HG03565 (cell line): ENCODE measurements around the gene CACNA2D2.

Experiments
- ATAC-seq: cut with Tn5 transposase; IDR thresholded peaks from one replicate; pipeline ENCODE4 v1.9.1; 2021; ENCODE audit warnings: mild to moderate bottlenecking, moderate library complexity; ENCODE audit not compliant: unreplicated experiment

The CACNA2D2 gene

DNA sequence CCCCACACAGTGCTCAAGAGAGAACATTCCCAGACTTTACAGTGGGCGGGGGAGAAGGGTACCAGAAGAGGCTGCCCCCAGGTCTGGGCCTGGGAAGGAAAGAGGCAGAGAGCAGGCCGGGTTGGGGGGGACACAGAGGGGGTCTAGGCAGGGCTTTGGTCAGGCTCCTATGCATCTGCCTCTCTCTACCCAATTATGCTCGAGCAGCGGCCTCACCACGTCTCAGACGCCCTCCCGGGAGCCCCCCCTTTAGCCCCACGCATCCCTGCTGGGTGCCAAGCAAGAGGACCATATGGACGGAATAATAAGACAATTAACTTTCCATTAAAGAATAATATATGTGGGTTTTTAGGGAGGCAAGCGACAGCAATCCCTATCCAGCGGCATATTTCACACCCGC lies 32.8 kb downstream of the CACNA2D2 start:
- no peak for ATAC-seq

DNA sequence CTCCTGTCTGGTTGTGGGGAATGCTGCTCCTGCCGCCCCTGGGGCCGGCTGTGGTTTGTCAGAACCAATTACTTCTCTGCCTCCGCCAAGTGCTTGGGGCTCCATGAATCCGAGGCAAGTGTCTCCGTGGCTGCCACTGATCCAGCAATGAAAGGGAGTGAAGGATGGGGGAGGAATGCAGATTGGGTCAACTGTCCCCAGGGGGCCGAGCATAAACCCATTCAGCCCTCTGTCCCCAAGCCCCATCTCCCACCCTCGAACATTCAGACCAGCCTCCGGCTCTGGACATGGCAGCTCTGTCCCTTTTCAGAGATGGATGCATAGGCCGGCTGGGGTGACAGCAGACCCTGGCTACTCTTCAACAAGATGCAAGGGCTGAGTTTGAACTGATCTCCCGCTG lies 35.5 kb downstream of the CACNA2D2 start:
- no peak for ATAC-seq

DNA sequence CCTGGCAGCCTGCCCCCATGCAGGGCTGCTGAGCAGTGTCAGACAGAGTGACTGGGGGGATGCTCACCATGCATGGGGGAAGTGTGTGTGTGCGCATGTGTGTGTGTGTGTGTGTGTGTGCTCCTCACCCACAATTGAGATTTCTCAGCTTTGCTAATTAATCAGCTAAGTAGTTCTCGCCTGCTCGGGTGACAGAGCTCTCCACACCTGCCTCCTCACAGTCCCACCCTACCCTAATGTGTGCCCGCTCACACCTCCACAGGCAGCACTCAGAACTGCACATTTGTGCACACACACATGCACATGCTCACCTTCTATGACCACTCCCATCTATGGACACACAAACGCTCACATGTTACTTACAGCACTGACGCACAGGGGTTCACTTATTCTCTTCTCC lies 37.3 kb downstream of the CACNA2D2 start:
- no peak for ATAC-seq

DNA sequence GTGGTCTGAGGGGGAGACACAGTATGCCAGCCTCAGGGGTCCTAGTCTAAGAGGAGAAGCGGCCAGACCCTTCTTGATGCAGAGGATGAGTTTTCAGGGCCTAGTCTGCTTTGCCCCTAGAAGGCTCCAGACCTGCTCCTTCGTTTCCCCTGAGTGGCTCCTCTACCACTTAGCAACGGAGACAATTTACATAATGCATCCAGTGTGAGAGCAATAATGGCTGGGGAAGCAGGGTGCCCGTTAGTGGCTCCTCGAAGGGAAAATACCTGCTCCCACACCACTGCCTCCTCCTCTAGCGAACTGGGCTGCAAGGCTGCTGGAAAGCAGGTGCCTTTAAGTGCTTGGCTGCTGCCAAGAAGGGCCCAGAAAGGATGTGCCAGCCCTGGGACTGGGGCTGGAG lies 38.9 kb downstream of the CACNA2D2 start:
- no peak for ATAC-seq

DNA sequence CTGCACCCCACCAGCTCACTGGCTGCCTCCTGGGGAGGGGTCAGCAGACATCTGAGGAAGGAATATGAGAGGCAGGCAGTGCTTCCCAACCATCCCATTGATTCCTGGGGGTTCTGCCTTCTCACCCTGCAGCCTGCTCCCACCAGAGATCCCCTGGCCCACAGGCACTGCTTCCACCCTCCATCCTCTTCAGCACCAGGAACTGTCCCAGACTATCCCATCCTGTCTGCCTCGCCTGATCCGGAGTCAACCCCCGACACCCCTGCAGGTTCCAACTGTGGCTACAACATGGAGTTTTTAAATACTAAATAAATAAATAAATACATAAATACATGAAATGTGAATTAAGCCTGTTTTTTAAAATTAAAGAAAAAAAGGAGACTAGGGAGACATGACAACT lies 43.6 kb downstream of the CACNA2D2 start:
- no peak for ATAC-seq

DNA sequence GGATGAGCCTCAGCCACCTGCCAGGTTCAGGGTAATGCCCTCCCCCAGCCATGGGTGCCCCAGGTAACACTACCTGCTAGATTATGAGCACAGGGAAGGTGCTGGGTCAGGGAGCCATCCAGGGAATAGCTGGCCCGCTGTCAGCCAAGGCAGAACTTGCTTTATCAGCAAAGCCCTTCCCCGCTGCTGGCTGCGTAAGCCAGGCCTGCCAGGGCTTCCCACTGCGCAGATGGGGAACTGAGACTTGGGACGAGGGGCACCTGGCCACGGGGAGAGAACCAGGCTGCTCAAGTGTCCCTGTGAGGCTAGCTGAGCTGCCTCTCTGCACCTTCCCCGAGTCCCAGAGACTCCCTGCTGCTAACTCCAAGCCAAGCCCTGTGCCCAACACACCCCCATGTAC lies 45.4 kb downstream of the CACNA2D2 start:
- no peak for ATAC-seq

DNA sequence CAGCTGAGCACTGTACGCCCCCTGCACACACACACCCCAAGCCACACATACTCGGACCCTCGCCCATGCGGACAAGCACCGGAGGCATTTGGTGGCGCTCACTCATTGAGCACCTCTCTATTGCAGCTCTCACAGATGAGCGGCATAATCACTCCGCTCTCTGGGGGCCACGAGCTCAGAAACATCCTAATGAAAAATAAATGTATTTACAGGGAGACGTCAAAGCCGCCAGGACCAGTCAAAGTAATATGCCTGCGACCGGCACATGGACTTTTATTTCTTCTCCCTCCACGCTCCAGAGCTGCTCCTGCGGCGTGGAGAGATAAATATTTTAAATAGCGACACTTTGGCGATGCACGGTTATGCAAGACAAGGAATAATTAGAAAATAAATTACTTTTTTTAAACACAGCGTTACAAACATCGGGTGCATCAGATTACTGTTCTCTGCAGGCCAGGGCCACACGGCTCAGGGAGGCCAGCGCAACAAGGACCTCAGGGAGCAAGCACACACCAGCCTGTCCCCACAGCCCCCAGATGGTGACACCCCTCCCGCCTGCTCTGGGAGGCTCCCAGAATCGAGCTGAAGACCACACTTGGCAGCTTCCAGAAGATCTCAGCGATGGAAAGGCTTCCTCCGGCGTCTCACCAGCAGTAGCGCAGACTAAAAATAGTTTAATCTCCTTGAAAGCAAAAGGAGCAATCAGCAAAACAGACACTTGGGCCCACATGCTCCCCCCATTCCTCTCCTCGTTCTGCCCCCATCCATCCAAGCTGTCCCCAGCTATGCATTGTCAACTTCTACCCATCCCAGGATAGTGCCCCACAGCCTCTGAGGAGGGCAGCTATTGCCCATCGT lies 48.0 kb downstream of the CACNA2D2 start:
- ATAC-seq, result no peak

DNA sequence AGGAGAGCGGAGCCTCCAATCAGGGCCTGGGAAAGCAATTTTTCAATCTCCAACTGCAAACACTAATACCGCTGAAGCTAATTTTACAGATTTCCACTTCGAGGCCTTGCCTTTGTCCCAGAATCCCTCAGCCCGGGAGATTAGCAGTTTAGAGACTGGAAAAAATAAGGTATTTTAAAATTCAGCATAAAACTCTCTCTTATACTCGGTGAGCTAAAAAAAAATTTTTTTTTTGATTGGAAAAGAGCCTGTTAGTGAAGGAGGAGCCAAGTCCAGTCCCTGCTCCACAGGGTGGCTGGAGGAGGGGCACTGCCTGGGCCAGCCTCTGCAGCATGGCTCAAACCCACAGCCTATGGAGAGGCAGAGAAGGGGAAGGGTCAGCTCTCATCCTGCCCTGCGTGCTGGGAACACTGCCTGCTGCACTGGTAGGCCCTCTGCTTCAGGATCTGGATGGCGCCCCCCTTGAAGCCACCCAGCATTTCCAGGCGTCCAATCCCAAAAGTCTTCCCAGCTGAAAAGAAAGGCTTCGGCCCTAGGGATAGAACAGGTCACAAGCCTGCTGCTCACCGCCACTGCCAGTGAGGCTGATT lies 48.9 kb downstream of the CACNA2D2 start:
- no peak for ATAC-seq

DNA sequence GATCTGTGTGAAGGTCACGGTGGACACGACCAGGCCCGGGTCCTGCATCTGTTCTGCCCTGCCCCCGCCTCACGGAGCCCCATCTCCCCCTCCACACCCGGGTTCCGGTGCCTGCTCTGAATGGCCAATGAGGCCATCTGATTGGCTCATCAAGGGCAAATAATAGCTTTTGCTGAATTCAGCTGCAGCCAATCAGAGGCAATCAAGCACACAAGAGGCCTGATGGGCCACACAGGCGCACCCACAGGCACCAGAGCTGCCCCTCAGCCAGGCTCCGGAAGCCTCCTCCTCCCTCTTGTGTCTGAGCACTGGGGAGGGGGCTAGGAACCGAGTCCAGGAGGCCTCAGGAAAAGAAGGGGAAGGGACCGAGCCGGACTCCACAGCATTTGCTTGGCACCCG lies 49.5 kb downstream of the CACNA2D2 start:
- ATAC-seq, result no peak

DNA sequence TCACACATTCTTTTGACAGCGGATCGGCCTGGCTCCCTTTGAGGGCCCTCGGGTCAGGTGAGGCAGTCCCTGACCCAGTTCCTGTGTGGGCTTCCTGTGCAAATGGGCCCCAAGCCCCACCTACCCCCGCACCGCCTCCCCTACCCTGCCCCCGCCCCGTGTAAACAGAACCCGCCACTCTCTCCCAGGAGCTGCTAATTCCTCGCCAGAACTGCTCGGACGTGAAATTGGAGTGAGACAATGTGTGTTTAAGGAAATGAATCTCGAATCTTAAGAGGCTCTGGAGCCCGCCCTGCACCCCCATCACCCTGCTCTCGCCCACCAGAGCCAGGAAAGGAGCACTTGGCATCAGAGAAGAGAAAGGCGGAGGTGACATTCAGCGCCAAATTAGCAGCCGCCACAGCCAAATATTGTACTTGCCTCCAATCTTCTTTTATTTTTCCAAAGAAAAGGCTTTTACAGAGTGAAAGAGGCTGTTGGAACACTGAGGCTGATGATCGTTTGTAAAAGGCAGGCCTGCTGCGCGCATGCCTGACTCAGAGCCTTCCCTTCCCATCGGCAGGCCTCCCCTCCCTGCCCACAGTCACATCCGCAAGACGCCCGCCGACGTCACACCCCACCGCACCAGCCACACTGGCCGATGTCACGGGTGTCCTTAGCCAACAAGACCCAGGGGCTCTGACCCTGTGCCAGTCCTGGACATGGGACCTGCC lies 53.1 kb downstream of the CACNA2D2 start:
- no peak for ATAC-seq

DNA sequence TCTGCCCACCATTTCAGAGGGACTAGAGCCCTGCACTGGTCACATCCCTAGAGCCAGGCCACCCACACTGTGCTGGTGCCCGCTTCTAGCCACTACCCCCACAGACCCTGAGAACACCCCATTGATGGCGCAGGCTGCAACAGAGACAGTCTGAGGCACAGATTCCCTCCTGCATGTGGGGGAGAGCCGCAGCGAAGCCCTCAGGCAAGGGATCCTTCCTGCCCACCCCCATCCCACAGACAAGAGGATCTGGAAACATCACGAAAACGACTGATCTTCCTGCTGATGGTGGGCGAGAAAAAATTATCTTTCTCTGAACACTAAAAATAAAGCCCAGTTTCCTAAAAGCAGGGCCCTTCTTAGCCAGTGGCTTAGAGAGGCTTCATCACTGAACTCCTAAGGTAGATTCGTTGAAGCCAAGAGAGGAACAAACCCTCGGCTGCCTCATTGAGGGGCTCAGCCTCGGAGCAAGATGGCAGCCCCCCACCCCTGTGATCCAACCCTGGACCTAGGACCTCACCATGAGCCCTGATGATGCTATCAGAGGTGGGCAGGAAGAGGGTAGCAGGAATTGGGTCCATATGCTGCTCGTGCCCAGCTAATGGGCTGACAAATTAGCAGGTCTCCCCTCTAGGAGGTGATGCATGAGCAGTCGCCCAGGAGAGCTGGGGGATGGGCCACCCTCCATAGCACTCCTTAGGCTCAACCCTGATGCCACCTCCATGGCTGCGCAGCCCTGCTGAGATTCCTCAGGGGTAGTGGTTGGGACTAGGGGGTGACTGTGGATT lies 54.5 kb downstream of the CACNA2D2 start:
- no peak for ATAC-seq

DNA sequence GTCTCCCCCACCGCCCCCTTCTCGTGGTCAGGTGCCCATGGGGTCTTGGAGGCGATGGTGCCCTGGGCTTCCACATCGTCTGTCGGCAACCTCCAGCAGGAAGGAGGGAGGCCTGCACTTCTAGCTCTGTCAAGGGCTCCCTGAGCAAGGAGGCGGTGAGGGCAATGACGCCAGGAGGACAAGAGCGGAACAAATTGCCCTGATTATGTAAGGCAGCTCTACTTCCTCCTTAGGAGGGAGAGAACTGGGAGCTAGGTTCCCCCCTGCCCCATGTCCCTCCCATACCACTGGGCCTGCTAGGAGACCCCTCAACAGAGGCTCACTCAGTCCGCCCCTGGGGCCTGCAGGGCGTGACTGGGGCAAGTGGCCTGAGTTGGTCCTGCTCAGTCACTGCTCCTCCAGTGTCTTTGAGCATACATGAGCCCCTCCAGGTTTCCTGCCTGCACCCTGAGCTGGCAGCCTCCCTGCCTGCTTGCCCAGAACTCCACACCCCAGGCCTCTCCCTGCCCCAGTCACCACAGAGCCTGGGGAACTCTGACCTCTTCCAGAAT lies 56.1 kb downstream of the CACNA2D2 start:
- ATAC-seq, result no peak

DNA sequence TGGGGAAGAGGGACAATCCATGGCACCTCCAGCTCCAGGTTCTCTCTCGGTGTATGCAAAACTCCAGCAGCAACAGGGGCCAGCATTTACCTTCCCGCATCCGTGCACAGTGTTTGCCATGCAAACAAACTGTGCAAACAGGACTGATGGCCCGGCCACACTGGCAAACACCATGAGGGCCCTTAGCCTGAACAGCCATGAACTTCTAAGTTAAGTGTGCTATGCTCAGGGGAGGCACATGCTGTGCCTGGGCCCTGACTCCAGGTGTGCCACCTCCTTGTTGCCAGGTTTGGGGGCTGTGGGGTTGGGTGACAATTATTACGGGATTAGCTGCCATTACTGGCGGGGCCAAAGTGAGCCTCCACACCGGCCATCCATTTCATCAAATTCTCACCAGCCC lies 57.5 kb downstream of the CACNA2D2 start:
- no peak for ATAC-seq

DNA sequence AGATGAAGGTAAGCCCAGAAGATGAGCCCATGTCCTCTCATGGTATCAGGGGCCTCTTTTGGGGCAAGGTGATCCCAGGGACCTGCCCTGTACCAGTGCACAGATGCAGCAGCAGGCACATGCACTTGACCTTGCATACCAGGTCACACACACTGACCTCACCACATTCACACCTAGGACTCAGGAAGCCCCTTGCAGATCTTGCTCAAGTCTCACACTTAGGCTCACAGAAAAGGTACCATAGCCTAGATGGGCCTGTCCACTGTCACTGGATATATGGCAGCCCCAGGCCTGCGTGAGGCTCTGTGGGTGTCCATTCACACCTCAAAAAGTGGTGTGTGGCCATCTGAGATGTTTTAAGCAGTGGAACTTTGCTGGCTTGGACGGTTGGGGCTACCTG lies 58.7 kb downstream of the CACNA2D2 start:
- no peak for ATAC-seq

DNA sequence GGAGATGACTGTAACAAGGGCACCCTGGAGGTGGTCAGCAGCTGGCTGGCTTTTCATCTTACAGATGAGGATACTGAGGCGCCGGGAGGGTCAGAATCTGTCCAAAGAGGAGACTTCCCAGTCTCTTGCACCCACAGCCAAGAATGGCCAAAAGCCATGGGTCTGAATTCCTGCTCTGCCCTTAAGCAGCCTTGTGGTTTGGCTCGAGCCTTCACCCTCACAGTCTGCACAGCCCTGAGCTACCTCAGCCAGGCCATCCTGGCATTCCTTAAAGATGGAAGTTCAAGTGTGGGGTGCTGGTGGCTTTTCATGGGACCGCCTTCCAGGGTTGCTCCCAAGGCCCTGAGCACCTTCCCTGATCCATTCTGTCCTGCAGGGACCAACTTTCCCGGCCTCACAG lies 59.2 kb downstream of the CACNA2D2 start:
- ATAC-seq, result no peak

DNA sequence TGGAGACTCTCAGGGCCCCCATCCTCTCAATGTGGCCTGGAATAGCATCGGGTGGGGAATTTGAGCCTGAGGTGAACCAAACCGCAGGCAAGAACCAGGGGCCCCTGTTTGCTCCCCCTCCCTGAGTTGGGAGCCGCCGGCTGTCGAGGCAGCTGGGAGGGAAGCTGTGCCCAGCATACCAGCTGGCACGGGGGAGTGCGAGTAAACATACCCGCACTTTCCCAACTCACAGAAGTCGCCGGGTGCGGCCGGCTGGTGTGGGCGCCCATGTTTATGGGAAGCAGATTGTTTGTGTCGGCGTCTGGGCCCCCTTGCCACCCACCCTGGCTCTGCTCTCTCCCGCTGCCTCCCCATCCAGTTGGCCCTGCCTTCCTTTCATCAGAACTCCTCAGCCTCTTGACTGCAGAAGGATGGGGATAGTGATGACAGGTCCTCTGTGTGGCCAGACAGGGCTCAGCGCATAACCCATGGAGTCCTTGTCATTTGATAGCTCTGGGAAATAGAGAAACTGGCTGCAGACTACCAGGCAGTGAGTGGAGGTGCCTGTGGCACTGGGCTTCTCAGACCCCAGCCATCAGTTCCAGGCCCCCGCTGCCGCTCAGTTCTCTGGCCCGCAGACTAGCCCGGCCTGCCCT lies 60.4 kb downstream of the CACNA2D2 start:
- ATAC-seq, result no peak

DNA sequence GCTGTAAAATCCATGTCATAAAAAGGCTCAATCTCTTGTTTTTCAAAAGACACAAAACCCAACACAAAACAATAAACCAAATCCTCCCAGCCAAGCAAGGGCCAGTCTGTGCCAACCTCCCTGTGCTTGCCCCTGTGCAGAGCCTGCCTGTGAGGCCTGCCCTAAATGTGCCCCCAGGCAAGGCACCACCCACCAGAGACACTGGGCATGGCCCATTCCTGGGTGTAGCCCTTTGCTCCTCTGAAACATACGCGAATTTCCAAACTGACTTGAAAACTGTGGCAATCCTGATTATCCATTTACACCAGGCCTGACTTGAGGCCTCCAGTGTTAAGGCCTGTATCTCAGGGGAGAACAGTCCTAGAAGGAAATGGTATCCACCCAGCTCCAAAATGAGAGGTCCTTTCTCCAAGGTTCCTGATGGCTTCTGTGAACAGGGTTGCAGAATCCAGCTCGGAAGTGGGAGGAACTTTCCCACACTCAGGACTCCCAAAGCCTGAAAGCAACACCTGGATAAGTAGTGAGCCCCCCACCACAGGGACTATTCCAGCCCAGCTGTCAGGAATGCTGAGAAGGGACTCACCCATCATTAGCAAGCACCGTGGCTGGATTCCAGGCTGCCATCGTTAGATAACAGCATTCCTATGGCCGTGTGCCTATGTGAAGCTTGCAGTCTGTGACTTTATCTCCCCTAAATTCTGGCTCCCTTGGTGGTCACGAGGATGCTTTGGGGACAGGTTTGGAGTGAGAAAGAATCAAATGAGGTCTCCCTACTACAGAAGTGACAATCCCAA lies 61.8 kb downstream of the CACNA2D2 start:
- ATAC-seq, result no peak

DNA sequence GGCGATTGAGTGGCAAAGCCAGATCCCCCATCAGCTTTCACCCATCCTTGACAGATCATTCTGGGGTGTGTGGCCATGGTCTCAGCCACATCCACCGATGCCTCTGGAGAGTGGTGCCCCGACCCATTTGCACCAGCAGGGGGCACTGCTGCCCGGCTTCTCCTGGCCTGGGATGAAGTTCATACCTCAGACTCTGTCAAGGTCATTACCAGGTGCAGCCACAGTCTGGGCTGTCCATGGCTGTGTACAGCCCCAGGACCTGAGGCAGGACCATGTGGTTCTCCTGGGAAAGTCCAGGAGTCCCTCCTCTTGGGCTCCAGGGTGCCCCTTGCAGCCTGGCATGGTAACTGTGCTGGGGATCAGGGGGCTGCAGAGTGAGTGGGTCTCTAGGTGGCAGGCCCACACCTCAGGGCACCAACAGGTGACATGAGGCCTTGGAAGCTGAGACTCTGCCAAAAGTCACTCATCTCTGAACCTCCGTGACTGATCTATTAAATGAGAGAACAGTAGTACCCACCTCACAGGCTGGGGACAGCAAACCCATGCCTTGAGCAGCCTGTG lies 67.2 kb downstream of the CACNA2D2 start:
- no peak for ATAC-seq

DNA sequence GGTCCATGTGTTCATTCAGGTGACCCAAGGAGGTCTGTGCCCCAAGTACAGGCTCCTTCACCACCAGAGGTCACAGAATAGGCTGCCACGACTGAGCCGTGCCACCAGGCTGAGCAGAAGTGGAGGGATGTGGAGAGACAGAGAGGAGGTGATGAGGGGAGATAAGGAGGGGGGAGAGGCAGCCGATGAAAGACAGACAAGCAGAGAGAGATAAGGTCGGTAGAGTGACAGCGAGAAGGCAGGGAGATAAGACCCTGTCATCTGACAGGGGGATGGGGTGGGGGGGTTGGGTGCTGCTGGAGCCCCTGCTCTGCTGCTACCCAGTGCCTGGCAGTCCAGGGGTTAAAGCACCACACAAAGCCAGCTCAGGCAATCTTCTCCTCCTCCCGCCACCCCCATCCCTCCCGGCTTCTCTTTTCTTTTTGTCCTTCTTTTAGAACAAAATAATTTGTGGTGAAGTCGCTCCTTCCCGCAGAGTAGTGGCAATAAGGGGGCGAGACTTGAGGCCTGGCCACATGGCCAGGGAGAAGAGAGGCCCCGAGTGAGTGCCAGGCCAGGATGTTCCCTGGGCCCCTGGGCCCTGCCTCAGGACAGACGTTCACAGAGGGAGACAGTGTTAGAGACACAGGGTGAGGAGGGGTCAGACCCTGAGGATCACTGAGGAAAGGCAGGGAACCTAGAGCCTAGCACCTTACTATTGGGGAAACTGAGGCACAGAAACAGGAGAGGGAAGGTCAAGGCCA lies 67.9 kb downstream of the CACNA2D2 start:
- no peak for ATAC-seq
